Activated effector memory CD4-positive, alpha-beta T cell treated with anti-CD3 and anti-CD28 coated beads, Interleukin-2, amount 50 U/mL, for 16 hours (primary cell): ENCODE results near the gene RAX.
"Not testable (repeated sequence)": the region's sequence is repeated elsewhere in the genome, so short reads cannot be mapped to it uniquely, and the experiment has no call there.

ENCODE experiments used
- DNase-seq: peaks from one replicate; pipeline ENCODE4 v3.0.0-alpha.2; 2020

RAX gene

DNA sequence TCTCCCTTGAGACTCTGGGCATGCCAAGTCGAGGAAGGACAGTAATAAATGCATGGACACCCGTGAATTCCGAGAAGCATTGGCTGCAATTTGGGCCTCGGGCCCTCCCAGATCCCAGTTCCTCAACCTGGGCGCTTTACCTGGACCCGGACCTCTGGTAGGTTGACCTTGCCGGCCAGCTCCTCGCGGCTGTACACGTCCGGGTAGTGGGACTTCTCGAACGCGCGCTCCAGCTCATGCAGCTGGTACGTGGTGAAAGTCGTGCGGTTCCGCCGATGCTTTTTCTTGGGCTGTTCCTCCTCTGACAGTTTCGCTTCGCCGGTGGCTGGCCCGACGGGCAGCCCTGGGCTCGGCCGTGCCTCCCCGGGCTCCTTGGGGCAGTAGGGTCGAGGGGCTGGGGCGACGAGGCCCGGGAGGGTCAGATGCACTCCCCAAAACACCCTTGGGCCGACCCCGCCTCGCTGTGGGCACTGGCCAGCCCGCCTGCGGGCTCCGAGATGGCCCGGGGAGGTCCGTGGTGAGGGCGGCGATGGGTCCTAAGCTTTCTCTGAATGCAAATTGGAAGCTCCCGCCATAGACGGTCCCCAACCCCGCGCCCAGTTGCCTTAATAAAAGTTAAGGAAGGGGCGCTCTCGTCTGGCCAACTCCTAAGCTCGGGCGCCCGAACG is 899 bp downstream of the RAX start:
- DNase-seq, result no peak

DNA sequence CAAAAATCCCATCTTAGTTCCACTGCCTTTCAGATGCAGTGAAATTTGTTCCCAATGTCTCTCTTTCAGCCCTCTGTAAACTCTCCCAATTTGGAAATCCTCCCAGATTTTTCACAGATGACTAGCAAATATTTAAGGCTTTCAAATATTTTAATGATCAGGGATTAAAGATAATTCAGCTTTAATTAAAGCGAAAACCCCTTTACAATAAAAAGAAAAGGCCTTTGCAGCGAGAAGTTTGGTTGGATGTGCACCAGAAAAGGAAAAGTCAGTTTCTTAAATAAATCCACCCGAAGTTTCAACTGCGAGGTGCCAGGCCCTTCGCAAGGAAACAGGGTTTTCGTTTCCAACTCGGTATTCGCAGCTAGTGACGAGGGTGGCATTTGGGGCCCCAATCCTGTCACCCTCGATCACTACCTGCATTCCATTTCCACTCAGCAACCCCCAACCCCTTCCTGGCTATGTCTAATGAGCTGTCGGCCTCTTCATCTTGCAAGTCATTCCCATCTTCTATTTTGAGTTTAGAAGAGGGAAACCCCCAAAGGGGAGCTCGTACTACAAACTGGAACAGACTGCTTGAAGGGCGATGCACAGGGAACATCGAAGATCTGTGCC is 1.5 kb downstream of the RAX start:
- DNase-seq, result no peak

DNA sequence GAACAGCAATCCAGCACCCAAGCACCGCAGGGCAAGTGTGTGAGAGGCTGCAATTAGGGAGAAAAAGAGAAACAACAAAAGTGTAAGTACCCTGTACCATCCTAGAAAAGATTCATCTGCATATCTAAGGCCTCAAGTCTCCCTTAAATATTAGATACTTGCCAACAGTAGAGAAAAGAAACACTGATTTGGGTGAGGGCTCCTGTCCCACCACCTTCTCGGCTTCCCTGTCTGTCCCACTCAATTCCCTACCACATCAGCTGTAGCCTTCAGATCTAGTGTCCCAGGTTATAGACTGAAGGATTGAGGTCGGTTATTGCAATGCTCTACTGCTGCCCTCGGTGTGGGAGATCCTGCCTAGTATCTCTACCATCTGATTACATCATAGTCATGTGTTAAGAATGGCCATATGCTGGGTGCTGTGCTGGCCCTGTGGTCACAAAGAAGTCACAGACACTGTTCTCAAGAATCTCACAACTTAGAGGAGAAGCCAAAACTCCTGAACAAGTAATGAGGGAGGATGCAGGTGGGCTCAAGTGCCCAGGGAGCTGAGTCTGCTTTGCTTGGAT is 2.5 kb downstream of the RAX start:
- no peak for DNase-seq

DNA sequence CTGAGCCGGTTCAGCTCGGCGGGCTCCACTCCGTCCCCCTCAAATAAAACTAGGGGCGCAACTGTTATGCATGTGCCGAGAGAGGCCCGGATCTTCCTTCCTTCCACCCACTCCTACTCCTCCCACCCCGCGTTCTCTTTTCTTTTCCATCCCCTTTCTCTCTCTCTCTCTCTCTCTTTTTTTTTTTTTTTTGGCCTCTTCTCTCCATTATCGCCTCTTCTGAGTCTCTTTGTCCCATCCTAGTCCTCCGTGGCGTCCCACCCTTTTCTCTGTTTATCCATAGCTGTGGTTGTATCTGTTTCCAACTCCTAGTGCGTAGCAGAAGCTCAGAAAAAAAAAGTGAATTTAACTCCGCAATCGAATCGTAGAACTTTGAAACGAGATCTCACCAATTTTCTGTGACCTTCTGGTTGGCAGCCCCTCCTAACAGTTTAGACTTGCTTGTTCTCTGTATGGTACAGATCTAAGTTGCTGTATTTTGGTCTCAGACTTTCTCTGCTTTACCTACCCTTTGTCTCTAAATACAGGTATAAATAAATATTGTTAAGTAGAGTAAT is 3.6 kb downstream of the RAX start:
- DNase-seq, result no peak

DNA sequence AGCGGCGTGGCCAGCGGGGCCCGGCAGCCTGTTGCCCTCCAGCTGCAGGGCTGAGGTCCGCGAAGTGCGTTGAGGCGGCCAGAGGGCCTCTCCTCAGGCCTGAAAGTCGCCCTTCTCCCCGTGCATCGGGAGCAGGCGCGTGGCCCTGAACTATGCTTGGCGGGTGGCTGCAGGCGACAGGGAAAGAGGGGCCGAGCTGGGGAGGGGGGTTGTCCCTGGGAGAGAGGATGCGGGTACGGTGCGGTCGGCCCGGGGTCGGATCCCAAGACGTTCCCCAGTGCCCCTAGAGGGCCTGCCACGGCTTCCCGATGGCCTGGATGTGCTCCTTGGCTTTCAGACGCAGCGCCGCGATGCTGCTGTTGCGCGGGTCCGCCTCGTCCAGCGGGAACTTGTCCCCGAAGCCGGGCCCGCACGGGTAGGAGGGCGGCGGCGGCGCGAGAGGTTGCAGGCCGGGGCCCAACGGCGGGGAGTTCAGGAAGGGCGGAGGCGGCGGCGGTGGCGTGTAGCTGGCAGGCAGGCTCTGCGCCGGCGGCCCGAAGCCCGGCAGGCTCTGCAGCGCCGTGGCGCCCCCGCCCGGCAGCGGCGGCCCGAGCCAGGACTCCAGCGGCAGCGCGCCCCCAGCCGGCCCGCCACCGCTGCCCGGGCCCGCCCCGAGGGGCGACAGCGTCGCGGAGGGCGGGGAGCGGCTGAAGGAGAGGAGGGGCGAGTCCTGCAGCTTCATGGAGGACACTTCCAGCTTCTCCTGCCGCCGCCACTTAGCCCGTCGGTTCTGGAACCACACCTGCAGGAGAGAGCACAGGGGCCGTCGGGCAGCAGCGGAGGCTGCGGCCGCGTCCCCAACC is 4.3 kb downstream of the RAX start:
- peak; percentile 72 for DNase-seq

DNA sequence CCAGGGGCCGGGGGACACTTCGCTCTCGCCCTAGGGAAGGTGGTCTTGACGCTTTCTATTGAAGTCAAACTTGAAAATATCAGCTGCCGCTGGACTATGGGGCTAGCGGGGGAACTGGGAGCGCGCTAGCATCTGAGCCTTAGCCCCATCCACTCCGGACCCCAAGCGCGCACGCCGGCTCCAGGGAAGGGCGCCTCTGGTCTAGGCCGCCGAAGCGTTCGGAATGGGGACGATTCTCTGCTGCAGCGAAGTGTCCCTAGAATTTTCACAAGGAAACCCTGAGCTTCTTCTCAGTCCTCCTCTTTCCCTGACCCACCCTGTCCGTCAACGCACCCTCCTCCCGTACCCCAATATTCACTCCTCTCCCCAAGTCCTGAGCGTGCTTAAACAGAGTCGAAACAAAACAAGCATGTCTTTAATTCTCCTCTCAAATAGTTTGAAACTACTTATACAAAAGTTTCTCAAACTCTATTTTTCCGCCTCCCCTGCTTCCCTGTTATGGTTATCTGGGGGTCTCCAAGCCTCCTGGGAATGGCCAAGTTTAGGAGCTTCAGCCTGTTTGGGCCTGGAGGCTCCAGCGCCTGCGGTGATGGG is 5.0 kb downstream of the RAX start:
- DNase-seq, result no peak

DNA sequence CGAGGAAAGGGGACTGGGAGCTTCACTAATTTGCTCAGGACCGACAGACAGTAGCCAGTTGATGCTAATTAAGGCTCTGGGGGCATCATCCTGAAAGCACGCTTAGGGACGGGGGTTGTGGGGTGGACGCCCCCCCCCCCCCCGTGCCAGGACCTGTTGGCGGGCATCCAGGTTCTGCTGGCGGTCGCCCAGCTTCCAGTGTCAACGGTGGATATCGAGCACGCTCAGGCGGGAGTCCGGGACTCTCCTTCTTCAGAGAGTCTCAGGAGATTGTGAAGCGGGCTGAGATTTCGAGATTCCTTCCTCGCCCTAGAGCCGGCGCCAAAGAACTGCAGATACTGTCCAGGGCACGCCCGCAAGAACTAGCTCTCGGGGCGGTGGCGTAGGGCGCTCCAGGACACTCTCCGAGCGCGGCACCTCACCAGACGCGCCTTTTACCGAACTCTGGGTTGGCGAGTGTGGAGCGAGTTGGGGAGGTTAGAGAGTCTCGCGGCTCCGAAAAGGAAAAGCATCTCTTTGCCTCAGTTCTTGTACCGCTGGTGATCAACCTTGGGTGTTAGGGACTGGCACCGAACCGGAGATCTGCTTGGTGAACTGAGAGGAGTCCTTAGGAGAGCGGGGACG is 5.6 kb downstream of the RAX start:
- DNase-seq, result no peak

DNA sequence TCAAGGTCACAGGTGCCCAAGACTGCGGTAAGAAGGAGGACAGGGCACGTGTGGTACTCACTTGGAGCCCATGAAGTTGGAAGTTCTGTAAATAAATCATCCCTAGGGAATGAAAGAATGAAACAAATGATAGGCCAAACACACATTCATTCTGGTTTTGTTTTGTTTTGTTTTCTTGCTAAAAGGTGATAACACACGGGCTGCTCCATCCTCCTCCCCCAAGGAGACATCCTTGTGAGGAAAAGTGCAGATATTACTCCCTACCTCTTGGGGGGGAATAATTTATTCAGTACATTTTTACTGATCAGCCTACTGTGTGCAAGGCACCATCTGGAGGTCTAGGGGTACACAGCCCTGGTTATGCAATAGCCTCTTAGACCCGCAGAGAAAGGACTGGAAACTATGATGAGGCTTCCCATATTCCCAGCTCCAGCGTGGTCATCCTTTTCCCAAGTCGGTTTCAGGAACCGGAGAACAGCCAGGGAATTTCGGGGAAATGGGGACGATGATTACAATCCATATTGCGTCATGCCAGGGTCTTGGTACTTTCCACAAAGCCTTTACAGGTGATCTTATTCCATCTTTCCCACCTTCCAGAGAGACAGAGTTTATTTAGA is 6.3 kb downstream of the RAX start:
- DNase-seq, result no peak

DNA sequence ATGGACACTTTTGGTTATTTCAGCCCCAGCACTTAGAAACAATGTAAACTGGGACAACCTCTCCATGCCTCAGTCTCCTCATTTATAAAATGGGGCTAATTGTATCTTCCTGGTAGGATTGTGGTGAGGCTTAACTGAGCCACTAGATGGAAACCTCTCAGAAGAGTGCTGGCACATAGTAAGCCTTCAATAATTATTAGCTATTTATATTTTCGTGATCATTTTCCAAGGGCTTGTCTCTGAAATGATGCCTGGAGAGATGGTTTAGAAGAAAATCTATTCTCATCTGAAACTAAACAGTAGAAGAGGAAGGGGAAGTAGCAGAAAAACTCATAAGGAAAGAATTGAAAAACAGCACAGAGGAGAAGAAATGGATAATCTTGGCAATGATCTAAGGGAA is 6.8 kb downstream of the RAX start:
- no peak for DNase-seq

DNA sequence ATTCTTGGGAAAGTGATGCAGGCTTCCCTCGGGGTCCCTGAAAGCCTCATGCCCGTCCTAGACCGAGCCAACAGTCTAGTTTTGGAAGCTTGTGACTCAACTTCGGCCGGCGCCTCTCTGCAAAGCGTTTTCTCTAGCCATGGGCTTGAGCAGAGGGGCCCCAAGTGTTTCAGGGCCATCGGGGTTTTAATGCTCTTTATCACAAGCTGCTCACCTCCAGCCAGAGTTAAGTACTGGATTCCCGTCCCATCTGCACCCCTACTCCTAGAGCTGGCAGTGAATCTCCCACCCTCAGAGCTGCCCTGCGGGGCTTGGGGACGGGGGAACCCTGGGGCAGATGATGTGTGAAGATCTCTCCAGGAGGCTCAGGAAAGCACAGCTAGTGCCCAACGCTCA is 7.3 kb downstream of the RAX start:
- DNase-seq, result no peak

DNA sequence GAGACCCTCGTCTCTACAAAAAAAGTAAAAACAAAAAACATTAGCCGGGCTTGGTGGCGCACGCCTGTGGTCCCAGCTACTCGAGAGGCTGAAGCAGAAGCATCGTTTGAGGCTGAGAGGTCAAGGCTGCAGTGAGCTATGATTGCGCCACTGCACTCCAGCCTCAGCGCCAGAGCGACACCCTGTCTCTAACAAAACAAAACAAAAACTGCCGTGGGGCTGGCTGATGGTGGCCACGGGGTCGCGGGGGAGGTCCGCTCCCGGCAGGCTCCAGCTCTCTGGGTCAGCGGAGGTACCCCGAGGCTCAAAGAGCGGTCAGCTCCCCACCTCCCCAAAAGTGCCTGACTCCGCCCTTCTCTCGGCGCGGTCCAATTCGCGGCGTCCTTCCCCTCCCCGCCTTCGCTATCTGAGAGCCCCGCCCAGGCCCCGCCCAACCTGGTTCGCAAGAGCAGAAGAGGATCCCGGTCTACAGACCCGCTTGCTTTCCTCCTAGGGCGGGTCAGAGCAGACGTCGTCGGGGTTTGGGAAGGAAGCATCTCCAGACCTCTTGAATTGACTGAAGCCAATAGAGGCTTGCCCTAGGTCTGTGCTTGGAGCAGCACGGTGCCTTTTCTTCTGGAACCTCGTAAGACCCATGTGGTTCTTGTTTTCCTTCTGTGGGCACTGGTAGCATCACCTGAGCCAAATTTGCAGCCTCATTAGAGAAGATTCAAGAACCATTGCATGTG is 7.8 kb downstream of the RAX start:
- no peak for DNase-seq

DNA sequence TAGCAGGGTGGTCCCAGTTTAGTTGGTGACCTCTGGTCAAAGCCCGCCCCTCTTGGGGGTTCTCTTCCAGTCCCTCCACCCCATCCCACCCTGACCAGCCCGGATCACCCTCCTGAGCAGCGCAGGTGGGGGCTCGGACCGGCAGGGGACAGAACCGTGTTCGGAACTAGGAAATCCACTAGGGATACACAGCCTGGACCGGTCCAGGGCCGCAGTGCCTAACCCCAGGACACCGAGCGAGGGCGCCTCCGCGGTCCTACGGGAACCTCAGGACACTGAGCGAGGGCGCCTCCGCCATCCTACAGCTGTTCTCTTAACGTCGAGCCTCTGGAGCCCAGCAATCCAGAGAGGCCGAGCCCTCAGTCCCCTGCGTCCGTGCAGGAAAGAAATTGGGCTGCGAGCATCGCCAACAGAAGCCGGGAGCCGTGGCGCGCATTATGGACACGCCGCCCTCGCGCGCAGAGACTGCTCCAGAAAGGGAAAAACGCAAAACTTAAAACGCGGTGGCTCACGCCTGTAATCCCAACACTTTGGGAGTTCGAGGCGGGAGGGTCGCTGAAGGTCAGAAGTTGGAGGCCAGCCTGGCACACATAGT is 8.5 kb downstream of the RAX start:
- no peak for DNase-seq

DNA sequence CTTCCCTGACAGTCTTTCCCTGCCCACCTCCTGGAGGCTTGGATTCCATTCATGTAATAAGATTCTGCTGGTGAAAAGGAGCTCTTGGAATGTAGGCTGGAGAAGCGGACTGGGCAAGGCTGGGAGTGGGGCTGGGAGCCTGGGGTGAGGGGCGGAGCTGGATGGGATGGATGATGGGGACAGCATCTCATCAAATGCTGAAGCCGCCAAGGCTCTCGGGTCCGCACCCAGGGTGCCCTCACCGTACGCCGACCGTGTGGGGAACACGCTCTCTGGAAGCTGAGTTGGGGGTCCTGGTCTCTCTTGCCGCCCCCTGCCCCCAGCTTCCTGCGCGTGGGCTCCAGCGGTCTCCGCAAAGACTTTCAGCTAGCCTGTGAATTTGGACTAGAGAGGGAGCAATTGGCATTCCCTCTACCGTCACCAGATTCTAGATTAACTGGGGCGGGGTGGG is 9.1 kb downstream of the RAX start:
- no peak for DNase-seq

DNA sequence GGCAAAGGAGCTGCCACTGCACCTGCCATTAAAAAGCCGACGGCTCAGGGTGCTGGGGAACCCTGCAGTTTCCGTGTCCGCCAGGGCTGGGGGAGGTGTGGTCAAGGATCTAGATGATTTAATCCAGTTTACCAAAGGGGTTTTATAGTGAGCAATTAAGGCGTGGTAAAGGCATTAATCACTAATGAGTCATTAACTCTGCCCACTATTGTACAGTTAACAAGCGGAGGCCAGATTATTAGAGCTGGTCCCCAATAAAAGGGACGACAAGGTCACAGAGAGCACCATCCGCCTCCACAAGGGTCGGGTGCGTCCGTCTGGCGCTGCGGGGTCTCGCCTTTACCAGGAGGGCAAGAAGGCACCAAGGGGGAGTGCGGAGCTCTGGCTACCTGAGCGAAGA is 9.6 kb downstream of the RAX start:
- no peak for DNase-seq

DNA sequence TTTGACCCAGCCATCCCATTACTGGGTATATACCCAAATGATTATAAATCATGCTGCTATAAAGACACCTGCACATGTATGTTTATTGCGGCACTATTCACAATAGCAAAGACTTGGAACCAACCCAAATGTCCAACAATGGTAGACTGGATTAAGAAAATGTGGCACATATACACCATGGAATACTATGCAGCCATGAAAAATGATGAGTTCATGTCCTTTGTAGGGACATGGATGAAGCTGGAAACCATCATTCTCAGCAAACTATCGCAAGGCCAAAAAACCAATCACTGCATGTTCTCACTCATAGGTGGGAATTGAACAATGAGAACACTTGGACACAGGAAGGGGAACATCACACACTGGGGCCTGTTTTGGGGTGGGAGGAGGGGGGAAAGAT is 11.0 kb downstream of the RAX start:
- DNase-seq, result not testable (repeated sequence)

DNA sequence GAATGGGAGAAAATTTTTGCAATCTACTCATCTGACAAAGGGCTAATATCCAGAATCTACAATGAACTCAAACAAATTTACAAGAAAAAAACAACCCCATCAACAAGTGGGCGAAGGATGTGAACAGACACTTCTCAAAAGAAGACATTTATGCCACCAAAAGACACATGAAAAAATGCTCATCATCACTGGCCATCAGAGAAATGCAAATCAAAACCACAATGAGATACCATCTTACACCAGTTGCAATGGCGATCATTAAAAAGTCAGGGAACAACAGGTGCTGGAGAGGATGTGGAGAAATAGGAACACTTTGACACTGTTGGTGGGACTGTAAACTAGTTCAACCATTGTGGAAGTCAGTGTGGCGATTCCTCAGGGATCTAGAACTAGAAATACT is 11.4 kb downstream of the RAX start:
- DNase-seq, result not testable (repeated sequence)

DNA sequence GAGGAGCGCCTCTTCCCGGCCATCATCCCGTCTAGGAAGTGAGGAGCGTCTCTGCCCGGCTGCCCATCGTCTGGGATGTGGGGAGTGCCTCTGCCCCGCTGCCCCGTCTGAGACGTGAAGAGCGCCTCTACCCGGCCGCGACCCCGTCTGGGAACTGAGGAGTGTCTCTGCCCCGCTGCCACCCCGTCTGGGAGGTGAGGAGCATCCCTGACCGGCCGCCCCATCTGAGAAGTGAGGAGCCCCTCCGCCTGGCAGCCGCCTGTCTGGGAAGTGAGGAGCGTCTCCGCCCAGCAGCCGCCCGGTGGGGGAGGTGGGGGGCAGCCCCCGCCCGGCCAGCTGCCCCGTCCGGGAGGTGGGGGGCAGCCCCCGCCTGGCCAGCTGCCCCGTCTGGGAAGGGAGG is 17.8 kb downstream of the RAX start:
- not testable (repeated sequence) for DNase-seq

DNA sequence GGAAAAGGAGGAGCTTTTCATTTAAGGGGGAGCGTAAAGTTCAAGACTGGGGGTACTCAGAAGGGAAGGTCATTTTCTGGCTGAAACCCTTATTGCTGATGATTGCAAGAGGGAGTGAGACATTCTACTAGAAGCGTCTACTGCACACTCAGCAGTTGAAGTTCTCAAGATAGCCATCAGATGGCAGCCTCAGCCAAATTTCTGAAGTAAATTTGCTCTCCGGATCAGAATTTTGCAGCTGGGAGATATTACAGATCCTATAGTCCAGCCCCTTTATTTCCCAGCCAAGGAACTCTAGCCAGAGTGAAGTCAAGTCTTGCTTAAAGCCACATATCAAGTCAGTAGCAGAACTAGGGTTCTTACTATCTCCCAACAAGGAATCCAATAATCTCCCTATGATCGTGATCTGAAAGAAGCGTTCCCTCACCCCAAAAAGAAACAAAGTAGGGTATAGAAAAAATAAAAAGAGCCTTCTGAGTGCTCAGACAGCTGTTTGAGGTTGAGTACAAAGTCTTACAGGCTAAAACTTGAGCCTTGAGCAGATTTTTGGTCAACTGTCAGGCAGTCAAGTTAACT is 24.0 kb downstream of the RAX start:
- no peak for DNase-seq

DNA sequence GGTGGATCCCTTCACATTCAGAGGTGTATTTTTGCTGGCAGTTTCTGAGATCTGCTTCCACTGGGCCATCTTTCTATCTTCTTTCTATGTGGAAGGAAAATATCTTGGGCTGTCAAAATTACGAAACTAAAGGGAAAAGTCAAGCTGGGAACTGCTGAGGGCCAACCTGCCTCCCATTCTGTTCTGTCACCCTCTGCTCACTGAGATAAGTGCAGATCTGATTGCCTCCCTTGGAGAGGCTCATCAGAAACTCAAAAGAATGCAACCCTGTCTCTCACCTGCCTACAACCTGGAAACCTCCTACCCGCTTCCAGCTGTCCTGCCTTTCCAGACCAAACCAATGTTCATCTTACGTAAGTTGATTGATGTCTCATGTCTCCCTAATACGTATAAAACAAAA is 26.5 kb downstream of the RAX start:
- DNase-seq, result no peak

DNA sequence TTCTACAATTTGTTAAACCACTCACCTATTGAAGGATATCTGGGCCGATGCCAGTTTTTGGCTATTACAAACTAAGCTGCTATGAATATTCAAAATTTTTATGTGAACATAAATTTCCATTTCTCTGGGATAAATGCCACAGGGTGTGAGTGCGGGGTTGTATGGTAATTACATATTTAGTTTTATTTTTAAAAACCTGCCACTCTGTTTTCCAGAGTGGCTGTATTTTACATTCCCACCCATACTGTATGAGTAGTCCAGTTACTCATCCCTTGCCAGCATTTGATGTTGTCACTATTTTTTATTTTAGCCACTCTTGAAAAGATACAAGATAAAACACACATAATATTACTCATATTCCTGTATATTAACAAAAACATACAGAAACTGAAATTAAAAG is 30.3 kb downstream of the RAX start:
- no peak for DNase-seq

DNA sequence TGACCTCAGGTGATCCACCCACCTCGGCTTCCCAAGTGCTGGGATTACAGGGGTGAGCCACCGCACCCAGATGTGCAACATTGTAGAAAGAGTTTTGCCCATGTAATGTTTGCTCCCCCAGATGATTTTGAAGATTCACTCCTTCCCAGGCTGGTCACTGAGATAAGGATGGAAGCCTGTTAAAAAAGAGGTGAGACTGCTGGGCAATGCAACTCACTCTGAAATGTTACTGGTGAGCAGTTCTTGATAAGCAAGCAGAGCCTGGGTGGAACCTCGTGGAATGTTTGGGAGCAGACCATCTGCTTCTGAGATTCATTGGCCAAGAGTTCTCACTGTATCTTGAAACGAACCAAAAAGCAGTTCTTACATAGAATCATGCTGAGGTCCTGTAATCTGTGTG is 33.6 kb downstream of the RAX start:
- no peak for DNase-seq
